Cerebellar nuclear complex (tissue), 1 donor: Measurements from ENCODE around the gene GPRIN2.
"Not testable (repeated sequence)": the region's sequence is repeated elsewhere in the genome, so short reads cannot be mapped to it uniquely, and the experiment has no call there.

Experiments used
- DNase-seq, 2 experiments: peaks; one replicate each; lab custom pipeline; 2025; lab: John Stamatoyannopoulos, UW

GPRIN2 gene

GRCh38 chr10:46556515-46557318, at the start of gene GPRIN2:
TSS of gene GPRIN2 (minus strand) at chr10:46556658. CDS start at chr10:46550736, 5,922 bp downstream.
- DNase-seq: no peak

- not testable (repeated sequence) for DNase-seq
Observed at GRCh38 chr10:46600516-46600915, 44.1 kb upstream of the GPRIN2 start.

GRCh38 chr10:46597616-46598246, 41.3 kb upstream of the GPRIN2 start:
- not testable (repeated sequence) for DNase-seq

- DNase-seq: not testable (repeated sequence)
Observed at GRCh38 chr10:46596570-46596969, 40.1 kb upstream of the GPRIN2 start.

- DNase-seq: not testable (repeated sequence)
Observed at GRCh38 chr10:46594453-46595063, 38.1 kb upstream of the GPRIN2 start.

- DNase-seq: not testable (repeated sequence)
Observed at GRCh38 chr10:46593307-46593706, 36.8 kb upstream of the GPRIN2 start.

GRCh38 chr10:46591053-46591452, 34.6 kb upstream of the GPRIN2 start:
- not testable (repeated sequence) for DNase-seq

- DNase-seq: not testable (repeated sequence)
Observed at GRCh38 chr10:46589589-46589988, 33.1 kb upstream of the GPRIN2 start.

- not testable (repeated sequence) for DNase-seq
Observed at GRCh38 chr10:46588221-46588620, 31.8 kb upstream of the GPRIN2 start.

GRCh38 chr10:46587546-46587945, 31.1 kb upstream of the GPRIN2 start:
- DNase-seq: not testable (repeated sequence)

GRCh38 chr10:46585246-46585645, 28.8 kb upstream of the GPRIN2 start:
- not testable (repeated sequence) for DNase-seq

GRCh38 chr10:46584196-46584595, 27.7 kb upstream of the GPRIN2 start:
- not testable (repeated sequence) for DNase-seq

GRCh38 chr10:46582568-46582967, 26.1 kb upstream of the GPRIN2 start:
- not testable (repeated sequence) for DNase-seq

GRCh38 chr10:46581997-46582396, 25.5 kb upstream of the GPRIN2 start:
- DNase-seq: not testable (repeated sequence)

- DNase-seq: not testable (repeated sequence)
Observed at GRCh38 chr10:46579378-46579777, 22.9 kb upstream of the GPRIN2 start.

GRCh38 chr10:46578474-46579178, 22.2 kb upstream of the GPRIN2 start, which contains the start of gene SYT15:
TSS of gene SYT15 (plus strand) at chr10:46579128. CDS start at chr10:46579169, 41 bp downstream.
- DNase-seq: not testable (repeated sequence)

GRCh38 chr10:46577624-46578473, 21.4 kb upstream of the GPRIN2 start:
- DNase-seq: not testable (repeated sequence)

- not testable (repeated sequence) for DNase-seq
Observed at GRCh38 chr10:46573884-46574283, 17.4 kb upstream of the GPRIN2 start.

- not testable (repeated sequence) for DNase-seq
Observed at GRCh38 chr10:46573314-46573713, 16.9 kb upstream of the GPRIN2 start.

GRCh38 chr10:46572765-46573164, 16.3 kb upstream of the GPRIN2 start:
- DNase-seq: not testable (repeated sequence)

GRCh38 chr10:46570655-46571054, 14.2 kb upstream of the GPRIN2 start:
- DNase-seq: not testable (repeated sequence)
